ENCODE data around the gene SLC35F3.
"Not testable (repeated sequence)": the region's sequence is repeated elsewhere in the genome, so short reads cannot be mapped to it uniquely, and the experiment has no call there.

Gene SLC35F3

GRCh38 chr1:234091876-234092275 lies 187.4 kb downstream of the SLC35F3 start:
- H3K27ac ChIP-seq: no peak overlapping the region
- no peak for DNase-seq (ENCODE audit: low read depth, low spot score)

- DNase-seq (ENCODE audit: low read depth, low spot score): no peak
- H3K27ac ChIP-seq: no peak overlapping the region
Measured at GRCh38 chr1:234093107-234093506, 188.6 kb downstream of the SLC35F3 start.

GRCh38 chr1:234093741-234094140 lies 189.3 kb downstream of the SLC35F3 start:
- H3K27ac ChIP-seq: no peak overlapping the region
- DNase-seq (ENCODE audit: low read depth, low spot score): no peak

GRCh38 chr1:234094172-234094571 lies 189.7 kb downstream of the SLC35F3 start:
- no peak for DNase-seq (ENCODE audit: low read depth, low spot score)
- H3K27ac ChIP-seq: no peak overlapping the region

- no peak overlapping the region for H3K27ac ChIP-seq
Measured at GRCh38 chr1:234096161-234096770, 191.8 kb downstream of the SLC35F3 start.

GRCh38 chr1:234102583-234102982 lies 198.1 kb downstream of the SLC35F3 start:
- no peak overlapping the region for H3K27ac ChIP-seq
- no peak for DNase-seq (ENCODE audit: low read depth, low spot score)

More at GRCh38 chr1:234096161-234096770, 191.8 kb downstream of the SLC35F3 start:
- no peak for DNase-seq (ENCODE audit: low read depth, low spot score)

GRCh38 chr1:234103198-234103597 lies 198.7 kb downstream of the SLC35F3 start:
- no peak for DNase-seq (ENCODE audit: low read depth, low spot score)

GRCh38 chr1:234106032-234106431 lies 201.6 kb downstream of the SLC35F3 start:
- H3K27ac ChIP-seq: no peak overlapping the region
- no peak for DNase-seq (ENCODE audit: low read depth, low spot score)

More at GRCh38 chr1:234103198-234103597, 198.7 kb downstream of the SLC35F3 start:
- H3K27ac ChIP-seq: no peak overlapping the region

GRCh38 chr1:234107416-234108021 lies 203.0 kb downstream of the SLC35F3 start:
- no peak overlapping the region for H3K27ac ChIP-seq
- no peak for DNase-seq (ENCODE audit: low read depth, low spot score)

- peak; percentile 46 for DNase-seq (ENCODE audit: low read depth, low spot score)
Measured at GRCh38 chr1:234108921-234109320, 204.4 kb downstream of the SLC35F3 start.

GRCh38 chr1:234109840-234110239 lies 205.4 kb downstream of the SLC35F3 start:
- H3K27ac ChIP-seq: no peak overlapping the region

More at GRCh38 chr1:234108921-234109320, 204.4 kb downstream of the SLC35F3 start:
- H3K27ac ChIP-seq: no peak overlapping the region

GRCh38 chr1:234111458-234112142 lies 207.1 kb downstream of the SLC35F3 start:
- H3K27ac ChIP-seq: no peak overlapping the region
- no peak for DNase-seq (ENCODE audit: low read depth, low spot score)

More at GRCh38 chr1:234109840-234110239, 205.4 kb downstream of the SLC35F3 start:
- no peak for DNase-seq (ENCODE audit: low read depth, low spot score)

GRCh38 chr1:234114648-234115307 lies 210.3 kb downstream of the SLC35F3 start:
- H3K27ac ChIP-seq: no peak overlapping the region
- DNase-seq (ENCODE audit: low read depth, low spot score): no peak

- no peak overlapping the region for H3K27ac ChIP-seq
- no peak for DNase-seq (ENCODE audit: low read depth, low spot score)
Measured at GRCh38 chr1:234118911-234119310, 214.4 kb downstream of the SLC35F3 start.

GRCh38 chr1:234119431-234119830 lies 215.0 kb downstream of the SLC35F3 start:
- H3K27ac ChIP-seq: no peak overlapping the region
- DNase-seq (ENCODE audit: low read depth, low spot score): no peak

- no peak overlapping the region for H3K27ac ChIP-seq
- DNase-seq (ENCODE audit: low read depth, low spot score): no peak
Measured at GRCh38 chr1:234120327-234120944, 216.0 kb downstream of the SLC35F3 start.

GRCh38 chr1:234121659-234122058 lies 217.2 kb downstream of the SLC35F3 start:
- H3K27ac ChIP-seq; DNase-seq (ENCODE audit: low read depth, low spot score): not testable (repeated sequence)

- DNase-seq (ENCODE audit: low read depth, low spot score): not testable (repeated sequence)
Measured at GRCh38 chr1:234122571-234122970, 218.1 kb downstream of the SLC35F3 start.

GRCh38 chr1:234123867-234124266 lies 219.4 kb downstream of the SLC35F3 start:
- H3K27ac ChIP-seq: no peak overlapping the region
- DNase-seq (ENCODE audit: low read depth, low spot score): no peak

More at GRCh38 chr1:234122571-234122970, 218.1 kb downstream of the SLC35F3 start:
- H3K27ac ChIP-seq: not testable (repeated sequence)

GRCh38 chr1:234125283-234125682 lies 220.8 kb downstream of the SLC35F3 start:
- no peak for DNase-seq (ENCODE audit: low read depth, low spot score)
- no peak overlapping the region for H3K27ac ChIP-seq

Measured in epithelial cell of prostate (primary cell).